MCF 10A (cell line): ENCODE measurements around the gene NAIF1. TPM values are rescaled to one million over a fixed set of nuclear protein-coding genes. Genes with fewer than 3 reads are reported as not detected.
A peak's percentile ranks its signal among the peaks of the same experiment; 100 is the strongest.

Experiments
- BruUV-seq: library from RNA; stranded (reverse); fragments of 400-500 nt; replicated peaks from 2 replicates; lab custom pipeline; 2021; lab: Mats Ljungman, UMichigan
- CTCF ChIA-PET: fragments of 300-600 bp; sonication (Branson Sonifier 250); formaldehyde crosslinking; extraction: SDS; loops from one replicate; lab custom pipeline; 2021; ENCODE audit warnings: antibody characterized with exemption, inconsistent platforms; lab: Yijun Ruan, JAX
- POLR2A ChIA-PET: fragments of 300-600, 350-650 bp; sonication (Branson Sonifier 250); formaldehyde crosslinking; extraction: SDS; loops from one replicate; lab custom pipeline; 2020; ENCODE audit warnings: antibody characterized with exemption, inconsistent platforms; lab: Yijun Ruan, JAX
- DNase-seq: peaks from one replicate; pipeline ENCODE4 v3.0.0-alpha.2; 2018; ENCODE audit not compliant: unreplicated experiment
- H3K27ac Mint-ChIP-seq: one replicate; pipeline ENCODE4 v1.8.0; 2022; ENCODE audit warnings: mild to moderate bottlenecking, low read depth, mixed read lengths; ENCODE audit not compliant: unreplicated experiment
- H3K27me3 Mint-ChIP-seq: one replicate; pipeline ENCODE4 v1.8.0; 2022; ENCODE audit warnings: mixed read lengths; ENCODE audit not compliant: insufficient read depth, unreplicated experiment
- H3K36me3 Mint-ChIP-seq: one replicate; pipeline ENCODE4 v1.8.0; 2022; ENCODE audit warnings: mild to moderate bottlenecking, moderate library complexity, mixed read lengths; ENCODE audit not compliant: insufficient read depth, unreplicated experiment
- H3K4me1 Mint-ChIP-seq: one replicate; pipeline ENCODE4 v1.8.0; 2022; ENCODE audit warnings: mixed read lengths; ENCODE audit not compliant: insufficient read depth, unreplicated experiment
- H3K4me3 Mint-ChIP-seq: one replicate; pipeline ENCODE4 v1.8.0; 2022; ENCODE audit warnings: mild to moderate bottlenecking, moderate library complexity, mixed read lengths; ENCODE audit not compliant: unreplicated experiment
- H3K9me3 Mint-ChIP-seq: one replicate; pipeline ENCODE4 v1.8.0; 2022; ENCODE audit warnings: mixed read lengths; ENCODE audit not compliant: unreplicated experiment
- CTCF ChIP-seq: fragments of 200-600 bp; IDR thresholded peaks from one replicate; pipeline ENCODE4 v1.8.0; 2022; ENCODE audit warnings: antibody characterized with exemption, mild to moderate bottlenecking; ENCODE audit not compliant: unreplicated experiment
- intact Hi-C: fragments of 100-400 bp; cut with micrococcal nuclease; formaldehyde crosslinking; loops from 2 replicates; pipeline ENCODE4 v1.14.1; 2022
- total RNA-seq: library from RNA; stranded (reverse); gene quantifications from 2 replicates; pipeline ENCODE4 v1.2.3, GENCODE V29; 2022

The NAIF1 gene
- total RNA-seq, 1 experiment from 2014 or later, result 15.8 TPM

- intact Hi-C loops, result no loop called here
- no peak for DNase-seq
- Mint-ChIP-seq H3K27me3 (no peaks in the 10 kb centered on the region), H3K4me3 (no peak overlapping the region), H3K36me3 (no peaks in the 10 kb centered on the region), H3K27ac (no peak overlapping the region), H3K9me3 (no peaks in the 10 kb centered on the region), H3K4me1 (peaks cover 9% of the 10 kb centered on the region)
- ChIA-PET POLR2A (interaction anchor here (1.7 kb wide), 1 partner anchor 19 kb away, joined by 6 read pairs; no protein-coding TSS in a partner anchor), CTCF (no interaction called here)
- BruUV-seq, result no TSS peak
- no peak for TF ChIP-seq CTCF
Measured at GRCh38 chr9:128053560-128053959, 13.6 kb downstream of the NAIF1 start.

GRCh38 chr9:128051932-128052709 is 15.0 kb downstream of the NAIF1 start:
- no peak overlapping the region for H3K27ac Mint-ChIP-seq
- H3K4me3 Mint-ChIP-seq, result no peak overlapping the region
- POLR2A ChIA-PET, result interaction anchor here (0.5 to 2.1 kb wide), 6 partner anchors 16 to 219 kb away, joined by 3 to 16 read pairs (median 5); partner anchors contain the start of genes NAIF1 and SLC25A25
- H3K27me3 Mint-ChIP-seq, result no peaks in the 10 kb centered on the region
- CTCF ChIA-PET, result interaction anchor here (0.6 to 2.3 kb wide), 6 partner anchors 17 to 109 kb away, joined by 3 to 13 read pairs (median 4); no protein-coding TSS in a partner anchor
- no peaks in the 10 kb centered on the region for H3K36me3 Mint-ChIP-seq
- peaks cover 9% of the 10 kb centered on the region for H3K4me1 Mint-ChIP-seq
- DNase-seq, result peak; percentile 54
- no TSS peak for BruUV-seq
- H3K9me3 Mint-ChIP-seq, result no peaks in the 10 kb centered on the region
- TF ChIP-seq CTCF, result no peak
- intact Hi-C loops, result no loop called here

GRCh38 chr9:128049843-128050242 is 17.3 kb downstream of the NAIF1 start:
- Mint-ChIP-seq H3K27ac (no peak overlapping the region), H3K4me1 (no peaks in the 10 kb centered on the region), H3K9me3 (no peaks in the 10 kb centered on the region), H3K27me3 (no peaks in the 10 kb centered on the region), H3K36me3 (no peaks in the 10 kb centered on the region), H3K4me3 (no peak overlapping the region)
- intact Hi-C loops, result no loop called here
- ChIA-PET POLR2A (interaction anchor here (0.6 kb wide), 1 partner anchor 73 kb away, joined by 3 read pairs; no protein-coding TSS in a partner anchor), CTCF (interaction anchor here (0.6 to 5.6 kb wide), 3 partner anchors 14 to 129 kb away, joined by 3 to 43 read pairs (median 13); no protein-coding TSS in a partner anchor)
- no peak for TF ChIP-seq CTCF
- BruUV-seq, result no TSS peak
- DNase-seq, result no peak

GRCh38 chr9:128048663-128049062 is 18.5 kb downstream of the NAIF1 start:
- H3K4me1 Mint-ChIP-seq, result no peaks in the 10 kb centered on the region
- H3K4me3 Mint-ChIP-seq, result no peak overlapping the region
- CTCF ChIA-PET, result interaction anchor here (0.9 to 5.6 kb wide), 4 partner anchors 13 to 107 kb away, joined by 3 to 43 read pairs (median 6); no protein-coding TSS in a partner anchor
- no TSS peak for BruUV-seq
- POLR2A ChIA-PET, result no interaction called here
- no peaks in the 10 kb centered on the region for H3K9me3 Mint-ChIP-seq
- DNase-seq, result no peak
- intact Hi-C loops, result no loop called here
- no peaks in the 10 kb centered on the region for H3K36me3 Mint-ChIP-seq
- no peak overlapping the region for H3K27ac Mint-ChIP-seq
- H3K27me3 Mint-ChIP-seq, result no peaks in the 10 kb centered on the region
- TF ChIP-seq CTCF, result no peak
